AG04449 (cell line): ENCODE results near the gene COL2A1.

Source experiments
- CTCF ChIA-PET: fragments of 350-600 bp; formaldehyde crosslinking; extraction: SDS; loops from one replicate; lab custom pipeline; 2021; ENCODE audit warnings: antibody characterized with exemption; lab: Yijun Ruan, JAX
- POLR2A ChIA-PET: fragments of 400-600, 350-600 bp; formaldehyde crosslinking; extraction: SDS; loops from one replicate; lab custom pipeline; 2020; ENCODE audit warnings: antibody characterized with exemption, inconsistent platforms; lab: Yijun Ruan, JAX
- DNase-seq: peaks from one replicate; pipeline ENCODE4 v3.0.0-alpha.2; 2010; ENCODE audit warnings: low read depth, low spot score
- H3K4me3 ChIP-seq: 2 replicates; pipeline ENCODE4 v1.5.1; 2011; ENCODE audit warnings: low read depth, mild to moderate bottlenecking, control low read depth, low read length
- CTCF ChIP-seq: IDR thresholded peaks from one replicate; pipeline ENCODE4 v1.5.1; 2011; ENCODE audit warnings: mild to moderate bottlenecking, moderate library complexity, low read length, control low read depth, inconsistent platforms; ENCODE audit not compliant: insufficient read depth; ENCODE audit errors: missing control alignments

Gene COL2A1

GRCh38 chr12:48026060-48026827 is 22.0 kb upstream of the COL2A1 start:
- no peak overlapping the region for H3K4me3 ChIP-seq
- DNase-seq: no peak
- ChIA-PET CTCF (no interaction called here), POLR2A (no interaction called here)
- TF ChIP-seq CTCF: no peak

- DNase-seq: no peak
- POLR2A ChIA-PET: no interaction called here
- CTCF ChIA-PET: no interaction called here
- TF ChIP-seq CTCF: no peak
- H3K4me3 ChIP-seq: no peak overlapping the region
Observed at GRCh38 chr12:48025281-48025680, 21.0 kb upstream of the COL2A1 start.

GRCh38 chr12:48024735-48025134 is 20.5 kb upstream of the COL2A1 start:
- TF ChIP-seq CTCF: no peak
- H3K4me3 ChIP-seq: no peak overlapping the region
- ChIA-PET CTCF (no interaction called here), POLR2A (no interaction called here)
- no peak for DNase-seq

- TF ChIP-seq CTCF: no peak
- no peak overlapping the region for H3K4me3 ChIP-seq
- POLR2A ChIA-PET: no interaction called here
- CTCF ChIA-PET: no interaction called here
- no peak for DNase-seq
Observed at GRCh38 chr12:48023386-48023785, 19.1 kb upstream of the COL2A1 start.

GRCh38 chr12:48022676-48023385 is 18.6 kb upstream of the COL2A1 start:
- H3K4me3 ChIP-seq: no peak overlapping the region
- CTCF ChIA-PET: interaction anchor here (1.0 kb wide), 1 partner anchor 17 kb away, joined by 3 read pairs; no protein-coding TSS in a partner anchor
- no peak for DNase-seq
- POLR2A ChIA-PET: no interaction called here
- no peak for TF ChIP-seq CTCF

GRCh38 chr12:48022180-48022521 is 17.9 kb upstream of the COL2A1 start:
- ChIA-PET CTCF (interaction anchor here (1.0 kb wide), 1 partner anchor 16 kb away, joined by 3 read pairs; no protein-coding TSS in a partner anchor), POLR2A (no interaction called here)
- TF ChIP-seq CTCF: no peak
- DNase-seq: no peak
- H3K4me3 ChIP-seq: no peak overlapping the region
